UCSD-AML1 (cell line): ENCODE results near the gene STARD9.

ENCODE experiments used
- DNase-seq: peaks from one replicate; lab custom pipeline; 2025; ENCODE audit not compliant: unreplicated experiment; lab: John Stamatoyannopoulos, UW

STARD9 gene

GRCh38 chr15:42693496-42693895, 118.1 kb downstream of the STARD9 start:
- DNase-seq = no peak

GRCh38 chr15:42693942-42694341, 118.5 kb downstream of the STARD9 start:
- DNase-seq = no peak

- no peak for DNase-seq
Observed at GRCh38 chr15:42694398-42694797, 119.0 kb downstream of the STARD9 start.

GRCh38 chr15:42695527-42696071, 120.2 kb downstream of the STARD9 start:
- DNase-seq = no peak

- DNase-seq = no peak
Observed at GRCh38 chr15:42696626-42697025, 121.2 kb downstream of the STARD9 start.

GRCh38 chr15:42704492-42704926, 129.1 kb downstream of the STARD9 start:
- peak; percentile 45 for DNase-seq

GRCh38 chr15:42705336-42705735, 129.9 kb downstream of the STARD9 start:
- no peak for DNase-seq

- no peak for DNase-seq
Observed at GRCh38 chr15:42707068-42707467, 131.7 kb downstream of the STARD9 start.

- no peak for DNase-seq
Observed at GRCh38 chr15:42707873-42708544, 132.6 kb downstream of the STARD9 start.

GRCh38 chr15:42710662-42711061, 135.3 kb downstream of the STARD9 start:
- DNase-seq = no peak

- DNase-seq = no peak
Observed at GRCh38 chr15:42711746-42712145, 136.3 kb downstream of the STARD9 start.

GRCh38 chr15:42712584-42712983, 137.2 kb downstream of the STARD9 start:
- DNase-seq = no peak

- no peak for DNase-seq
Observed at GRCh38 chr15:42716125-42716524, 140.7 kb downstream of the STARD9 start.

GRCh38 chr15:42716626-42717025, 141.2 kb downstream of the STARD9 start:
- DNase-seq = no peak

GRCh38 chr15:42719043-42719442, 143.6 kb downstream of the STARD9 start:
- DNase-seq = no peak

GRCh38 chr15:42720071-42720470, 144.7 kb downstream of the STARD9 start:
- no peak for DNase-seq

- no peak for DNase-seq
Observed at GRCh38 chr15:42721016-42721415, 145.6 kb downstream of the STARD9 start.

- no peak for DNase-seq
Observed at GRCh38 chr15:42721916-42722315, 146.5 kb downstream of the STARD9 start.

- no peak for DNase-seq
Observed at GRCh38 chr15:42723068-42723467, 147.7 kb downstream of the STARD9 start.

- DNase-seq = no peak
Observed at GRCh38 chr15:42724276-42724675, 148.9 kb downstream of the STARD9 start.

GRCh38 chr15:42725331-42725903, 150.0 kb downstream of the STARD9 start:
- no peak for DNase-seq

GRCh38 chr15:42726114-42726513, 150.7 kb downstream of the STARD9 start:
- no peak for DNase-seq
